HG03097 (cell line): ENCODE measurements around the gene PDIA6.
"Not testable (repeated sequence)": the region's sequence is repeated elsewhere in the genome, so short reads cannot be mapped to it uniquely, and the experiment has no call there.

Source experiments
- ATAC-seq: cut with Tn5 transposase; IDR thresholded peaks from one replicate; pipeline ENCODE4 v1.9.1; 2021; ENCODE audit not compliant: unreplicated experiment, low FRiP score

The PDIA6 gene

DNA sequence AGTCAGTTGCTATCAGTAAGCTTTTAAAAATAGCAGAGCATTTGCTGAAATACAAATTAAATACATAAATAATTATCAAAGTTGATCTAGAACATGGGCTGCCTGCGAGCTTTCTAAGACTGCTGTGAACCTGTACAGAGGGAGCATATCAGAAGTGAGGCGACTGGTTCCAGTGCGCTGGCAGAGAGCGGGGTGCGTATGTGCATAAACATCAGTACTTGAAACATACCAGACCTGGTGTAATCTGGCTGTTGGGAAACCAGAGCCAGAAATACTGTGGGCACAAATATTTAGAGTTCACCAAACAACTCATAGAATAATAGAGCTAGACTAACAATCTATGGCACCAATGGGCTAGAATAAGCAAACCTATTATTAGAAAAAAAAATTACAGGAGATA, 27.3 kb downstream of the PDIA6 start:
- no peak for ATAC-seq

DNA sequence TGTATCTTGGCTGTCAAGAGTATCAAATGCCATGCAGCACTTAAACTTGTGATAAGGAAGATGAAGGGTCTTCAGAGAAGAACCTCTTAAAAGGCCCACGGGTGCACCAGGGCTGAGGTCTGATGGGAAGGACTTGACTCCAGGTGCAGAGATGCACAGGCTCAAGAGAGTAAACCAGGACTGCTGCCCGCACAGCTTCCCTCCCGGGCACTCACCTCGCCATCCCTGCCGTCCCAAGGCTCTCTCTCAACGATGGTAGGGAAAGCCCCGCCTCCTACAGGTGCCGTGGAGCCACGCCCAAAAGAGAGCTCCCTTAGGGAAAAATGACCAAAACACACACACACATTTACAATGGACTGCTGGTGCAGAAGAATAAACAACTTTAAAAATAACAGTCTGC, 27.9 kb downstream of the PDIA6 start:
- no peak for ATAC-seq

DNA sequence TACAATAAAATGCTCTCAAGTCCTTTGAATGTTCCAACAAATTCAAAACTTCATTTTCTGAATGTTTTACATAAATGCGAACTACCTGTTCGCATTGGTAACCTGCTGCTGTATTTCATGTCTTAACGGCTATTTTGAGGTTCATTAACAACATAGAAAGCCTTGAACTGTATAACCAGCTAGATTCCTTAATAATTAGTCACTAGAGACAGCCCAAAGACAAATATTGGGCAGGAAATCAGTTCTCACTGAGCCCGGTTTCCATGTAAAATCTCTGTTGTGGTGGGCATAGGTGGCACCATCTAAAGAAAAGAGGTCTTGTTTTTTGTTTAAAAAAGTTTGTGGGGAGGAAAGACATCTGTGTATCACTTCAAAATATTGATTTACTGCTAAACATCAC, 29.2 kb downstream of the PDIA6 start:
- ATAC-seq, result no peak

DNA sequence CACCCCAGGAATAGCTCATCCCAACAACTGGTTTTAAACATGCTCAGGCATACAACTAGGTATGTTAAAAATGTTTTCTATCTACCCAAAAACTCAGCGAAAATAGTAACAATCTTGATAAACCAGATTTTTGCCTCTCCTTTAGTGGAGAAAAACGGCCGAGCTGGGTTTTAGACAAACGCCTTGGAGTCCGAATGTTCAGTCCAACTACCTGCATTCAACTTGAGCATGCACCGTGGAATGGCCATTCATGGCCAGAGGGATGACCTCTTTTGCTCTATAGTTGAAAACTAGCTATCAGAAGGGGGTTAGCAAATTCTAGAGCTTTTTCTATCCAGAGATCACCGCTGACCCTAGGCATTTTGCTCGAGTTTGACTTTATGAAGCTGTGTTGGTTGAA, 30.8 kb downstream of the PDIA6 start:
- ATAC-seq, result no peak

DNA sequence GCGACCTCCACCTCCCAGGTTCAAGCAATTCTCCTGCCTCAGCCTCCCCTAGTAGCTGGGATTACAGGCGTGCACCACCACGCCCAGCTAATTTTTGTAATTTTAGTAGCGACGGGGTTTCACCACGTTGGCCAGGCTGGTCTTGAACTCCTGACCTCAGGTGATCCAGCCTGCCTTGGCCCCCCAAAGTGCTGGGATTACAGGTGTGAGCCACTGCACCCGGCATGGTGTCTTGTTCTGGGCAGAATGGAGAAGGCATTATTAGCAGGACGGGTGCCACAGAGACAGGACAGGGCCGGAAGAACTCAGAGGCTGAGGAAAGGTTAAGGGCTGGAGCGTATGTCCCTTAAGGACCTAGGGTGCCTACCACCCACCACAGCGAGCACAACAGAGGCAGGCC, 31.8 kb downstream of the PDIA6 start:
- ATAC-seq, result not testable (repeated sequence)

DNA sequence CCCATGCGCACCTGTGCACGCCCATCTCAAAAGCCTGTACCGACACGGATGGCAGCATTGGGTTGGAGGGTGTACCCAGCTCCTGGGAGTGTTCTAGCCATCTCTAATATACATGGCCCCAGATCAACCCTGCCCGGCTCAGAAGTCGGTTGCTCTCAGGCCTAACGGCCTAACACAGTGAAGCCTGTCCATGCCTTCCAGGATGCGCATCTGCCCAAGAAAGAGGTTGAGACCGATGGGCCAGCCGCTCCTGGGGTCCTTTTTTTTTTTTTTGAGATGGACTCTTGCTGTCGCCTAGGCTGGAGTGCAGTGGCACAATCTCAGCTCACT, 32.1 kb downstream of the PDIA6 start:
- ATAC-seq, result no peak

DNA sequence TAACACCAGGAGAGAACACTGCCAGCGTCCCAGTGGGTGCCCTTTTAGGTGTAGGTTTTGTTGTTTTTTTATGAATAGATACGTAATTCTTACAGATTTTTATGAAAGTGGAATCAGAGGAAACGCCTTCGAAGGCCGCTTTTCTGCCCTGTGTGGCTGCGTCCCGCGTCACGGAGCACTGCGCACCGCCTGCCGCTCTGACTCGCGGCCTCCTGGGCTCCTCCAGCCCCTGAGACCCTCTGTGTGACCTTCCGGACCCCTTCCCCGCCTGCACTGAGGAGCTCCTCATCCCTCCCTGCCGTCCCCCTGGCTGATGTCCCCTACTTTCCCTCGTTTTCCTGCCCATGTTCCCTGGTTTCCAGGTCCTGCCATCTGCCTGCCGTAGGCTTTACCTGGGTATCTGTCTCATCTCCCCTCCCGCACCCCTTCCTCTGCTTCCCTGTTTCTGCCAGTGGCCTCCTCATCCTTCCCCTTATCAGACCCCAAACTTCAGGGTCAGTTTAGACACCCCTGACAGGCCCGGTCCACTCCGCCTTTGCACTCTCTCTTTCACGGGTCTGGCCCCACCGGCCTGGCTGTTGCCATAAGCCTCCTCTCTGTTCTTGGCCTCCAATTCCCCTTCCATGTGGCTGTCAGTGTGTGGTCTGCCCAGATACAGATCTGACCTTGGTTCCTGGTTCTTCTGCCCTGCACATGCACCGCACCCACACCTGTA, 32.7 kb downstream of the PDIA6 start:
- no peak for ATAC-seq

DNA sequence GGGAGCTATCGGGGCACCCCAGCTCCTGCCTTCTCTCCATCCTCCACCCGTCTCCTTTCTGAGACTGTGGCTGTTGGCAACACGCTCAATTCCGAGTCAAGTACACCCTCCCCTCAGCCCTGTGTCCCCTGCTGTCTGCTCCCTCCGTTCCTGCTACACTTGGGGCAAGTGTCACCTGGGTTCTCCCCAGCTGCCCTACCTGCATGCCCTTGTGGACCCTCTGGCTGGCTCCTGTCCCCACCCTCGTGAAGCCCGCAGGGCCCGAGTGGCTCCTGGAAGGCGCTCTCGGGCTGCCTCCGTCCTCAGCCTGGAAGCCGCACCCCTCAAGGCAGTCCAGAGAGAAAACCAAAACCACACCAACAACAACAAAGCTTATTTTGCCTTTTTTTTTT, 33.9 kb downstream of the PDIA6 start:
- ATAC-seq, result no peak

DNA sequence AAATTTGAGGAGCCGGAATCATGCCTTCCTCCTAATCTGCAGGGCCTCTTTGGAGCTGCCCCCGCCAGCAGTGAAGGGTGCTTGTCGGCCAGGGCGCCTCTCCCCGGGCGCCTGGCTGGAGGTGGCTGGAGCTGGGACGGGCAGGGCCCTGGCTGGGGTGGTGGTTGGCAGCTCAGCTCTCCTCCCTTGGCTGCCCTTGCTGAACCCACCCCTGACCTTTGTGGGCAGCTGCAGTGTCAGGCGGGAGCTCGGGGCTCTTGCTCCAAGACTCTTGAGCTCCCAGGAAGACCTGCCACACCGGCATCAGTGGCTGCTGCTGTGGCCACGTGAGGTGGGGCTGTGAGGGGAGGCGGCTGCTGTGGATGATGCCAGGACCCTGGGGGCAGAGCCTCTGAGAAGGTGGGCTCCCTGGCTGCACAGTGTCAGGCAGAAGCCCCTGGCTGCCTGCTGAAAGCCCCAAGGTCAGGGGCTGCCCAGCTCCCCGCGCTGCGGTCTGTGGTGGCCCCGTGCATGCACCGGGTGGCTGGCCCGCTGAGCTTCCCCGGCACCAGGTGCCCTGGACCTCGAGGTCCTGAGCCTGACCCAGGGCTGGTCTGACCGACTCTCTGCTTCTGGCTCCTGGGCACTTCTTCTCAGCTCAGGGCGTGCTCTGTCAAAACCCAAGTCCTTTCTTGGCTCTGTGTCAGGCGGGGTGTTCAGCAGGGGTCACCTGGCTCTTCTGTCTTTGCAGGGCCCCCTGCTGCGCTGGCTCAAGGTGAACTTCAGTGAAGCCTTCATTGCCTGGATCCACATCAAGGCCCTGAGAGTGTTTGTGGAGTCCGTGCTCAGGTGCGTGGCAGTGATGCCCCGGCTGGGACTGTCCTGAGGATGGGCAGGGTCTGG, 34.5 kb downstream of the PDIA6 start:
- ATAC-seq, result no peak

DNA sequence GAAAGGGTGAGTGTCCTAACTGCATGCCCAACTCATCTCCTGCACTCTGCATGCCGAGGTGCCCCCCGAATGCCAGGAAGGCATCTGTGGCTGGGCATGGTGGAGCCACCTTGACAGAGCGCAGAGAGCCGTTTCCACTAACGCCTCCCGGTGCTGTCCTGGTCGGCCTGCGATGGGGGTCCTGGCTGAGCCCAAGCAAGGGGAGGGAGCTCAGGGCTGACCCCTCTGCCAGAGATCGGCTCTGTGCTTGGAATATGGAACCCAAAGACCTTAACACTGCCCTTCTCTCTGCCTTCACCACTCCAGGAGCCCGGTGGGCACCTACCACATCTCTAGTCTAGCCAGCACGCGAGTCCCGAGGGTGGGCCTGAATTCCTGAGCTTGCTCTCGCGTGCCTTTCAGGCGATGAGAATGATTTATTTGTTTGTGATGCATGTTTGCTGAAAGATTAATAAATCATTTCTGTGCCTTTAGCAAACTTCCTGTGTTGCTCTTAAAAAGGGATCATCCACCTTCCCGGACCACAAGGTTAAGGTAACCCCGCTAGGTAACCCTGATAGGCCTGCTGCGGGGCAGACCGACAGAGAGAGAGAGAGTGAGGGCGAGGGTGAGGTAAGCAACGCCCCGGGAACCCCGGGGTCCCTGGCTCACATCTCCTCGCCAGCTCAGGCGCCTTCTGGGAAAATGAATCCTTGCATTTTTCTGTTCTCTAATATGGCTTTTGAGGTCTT, 35.3 kb downstream of the PDIA6 start:
- no peak for ATAC-seq

DNA sequence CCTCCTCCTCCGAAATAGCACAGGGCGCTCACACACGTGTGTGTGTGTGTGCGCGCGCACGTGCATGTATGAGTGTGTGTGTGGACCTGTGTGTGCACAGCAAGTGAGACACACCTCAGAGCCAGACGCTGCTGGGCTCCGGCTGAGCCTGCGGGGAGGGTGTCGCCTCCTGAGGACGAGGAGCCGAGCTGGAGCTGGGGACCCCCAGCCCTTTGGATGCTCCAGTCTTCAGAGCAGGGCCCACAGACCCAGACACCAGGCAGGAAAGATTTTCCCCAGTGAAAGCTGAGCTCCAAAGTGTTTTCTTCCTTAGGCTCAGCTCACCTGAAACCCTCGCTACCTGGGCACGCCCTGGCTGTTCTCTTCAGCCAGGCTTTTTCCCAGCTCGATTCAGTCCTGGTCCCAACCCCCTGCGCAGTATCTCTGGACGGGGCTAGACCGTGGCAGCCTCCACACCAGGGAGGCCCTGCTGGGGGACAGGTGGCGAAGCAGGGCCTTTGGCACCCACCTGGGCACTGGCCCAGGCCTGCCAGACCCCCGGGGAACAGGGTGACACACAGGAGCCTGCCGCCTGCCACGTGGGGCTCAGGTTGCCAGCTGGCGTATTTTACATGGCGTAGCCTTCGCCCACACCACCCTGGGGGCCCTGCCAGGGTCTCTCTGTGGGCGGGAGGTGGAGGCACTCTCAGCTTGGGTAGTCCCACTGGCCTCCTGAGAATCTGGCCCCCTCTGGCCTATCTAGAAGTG, 36.2 kb downstream of the PDIA6 start:
- no peak for ATAC-seq

DNA sequence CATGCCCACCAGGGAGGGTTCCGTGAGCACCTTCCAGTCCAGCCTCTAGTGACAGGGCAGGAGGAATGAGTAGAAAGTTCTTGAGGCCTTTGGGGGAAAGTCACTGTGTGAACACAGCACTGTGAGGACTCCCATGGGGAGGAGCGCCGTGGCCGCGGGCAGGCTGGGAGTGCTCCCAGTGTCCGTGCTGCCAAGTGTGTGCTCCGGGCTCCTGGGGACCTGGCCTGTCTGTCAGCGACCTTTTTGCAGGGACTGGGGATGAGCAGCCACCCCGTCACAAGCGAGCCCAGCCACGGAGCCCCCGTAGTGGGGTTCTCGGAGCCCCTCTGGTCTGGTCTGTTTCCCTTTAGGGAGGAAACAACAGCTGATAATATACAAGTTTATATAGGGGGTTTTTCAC, 36.8 kb downstream of the PDIA6 start:
- ATAC-seq, result no peak

DNA sequence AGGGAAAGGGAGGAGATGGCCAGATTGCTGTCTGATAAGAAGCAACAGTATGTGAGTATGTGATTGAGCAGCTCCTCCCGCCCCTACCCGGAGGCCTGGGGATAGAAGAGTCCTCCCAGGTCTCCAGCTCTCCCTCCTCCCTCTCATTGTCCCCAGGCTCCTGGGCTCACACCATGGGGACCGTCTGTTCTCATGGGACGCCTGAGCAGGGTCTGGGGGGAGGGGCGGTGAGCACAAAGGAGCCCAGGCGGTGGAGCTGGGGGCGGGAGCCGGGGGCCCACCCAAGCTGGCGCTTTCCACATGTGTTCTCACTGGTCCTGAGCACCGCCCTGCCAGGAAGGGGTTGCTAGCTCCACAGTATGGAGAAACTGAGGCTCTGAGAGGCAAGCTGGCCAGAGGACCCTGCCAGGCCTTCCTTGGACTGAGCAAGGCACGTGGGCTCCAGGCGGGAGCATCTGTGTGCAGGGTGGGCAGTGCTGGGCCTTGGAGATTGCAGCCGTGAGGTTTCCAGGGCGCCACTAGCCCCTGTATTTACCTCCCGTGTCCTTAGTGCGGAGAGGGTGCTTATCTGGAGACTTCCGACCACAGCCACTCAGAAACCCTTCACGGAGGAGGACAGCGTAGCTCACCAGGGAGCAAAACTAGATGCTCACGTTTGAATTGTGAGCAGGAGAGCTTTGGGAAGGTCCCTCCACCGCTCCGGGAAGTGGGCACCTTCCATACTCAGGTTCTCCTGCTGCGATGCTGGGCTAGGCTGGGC, 37.4 kb downstream of the PDIA6 start:
- no peak for ATAC-seq

DNA sequence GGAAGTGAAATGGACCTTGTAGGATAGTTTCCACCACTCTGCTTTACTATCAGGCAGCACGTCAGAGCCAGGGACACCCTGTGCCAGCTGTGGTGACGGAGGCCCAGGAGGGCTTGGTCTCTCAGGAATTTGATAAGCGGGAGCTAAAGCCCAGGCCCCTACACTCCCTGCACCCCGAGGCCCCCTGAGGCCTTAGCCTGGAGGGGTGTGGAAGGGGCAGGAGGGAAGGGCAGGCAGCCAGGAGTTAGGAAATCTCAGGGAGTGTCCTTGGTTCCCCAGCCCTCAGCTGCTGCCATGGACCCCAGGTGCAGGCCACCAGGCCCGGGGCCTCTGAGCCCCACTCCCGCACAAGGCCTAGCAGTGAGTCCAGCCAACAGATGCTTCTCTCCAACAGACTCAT, 38.2 kb downstream of the PDIA6 start:
- ATAC-seq, result no peak

DNA sequence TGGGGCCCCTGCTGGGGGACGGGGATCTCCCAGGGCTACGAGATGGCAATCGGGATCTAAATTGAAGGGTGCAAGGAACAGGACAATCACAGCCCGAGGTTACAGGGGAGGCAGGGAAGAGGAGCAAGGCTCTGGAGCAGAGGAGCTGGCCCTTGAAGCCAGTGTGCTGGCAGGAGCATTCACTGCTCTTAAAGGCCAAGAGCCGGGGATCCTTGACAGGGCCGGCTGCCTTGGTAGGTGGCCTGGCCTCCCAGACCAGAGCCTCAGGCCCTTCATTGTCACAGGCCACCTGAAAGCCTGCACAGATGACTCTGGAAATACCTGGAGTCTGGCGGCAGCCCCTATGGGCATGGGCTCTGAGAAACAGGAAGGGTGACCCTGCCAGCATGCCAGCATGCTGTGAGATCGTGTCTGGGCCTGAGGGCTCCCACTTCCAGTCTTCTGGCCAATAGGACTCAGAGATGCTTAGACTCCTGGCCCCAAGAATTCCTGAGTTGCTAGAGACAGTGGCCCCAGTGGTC, 38.7 kb downstream of the PDIA6 start:
- ATAC-seq, result no peak

DNA sequence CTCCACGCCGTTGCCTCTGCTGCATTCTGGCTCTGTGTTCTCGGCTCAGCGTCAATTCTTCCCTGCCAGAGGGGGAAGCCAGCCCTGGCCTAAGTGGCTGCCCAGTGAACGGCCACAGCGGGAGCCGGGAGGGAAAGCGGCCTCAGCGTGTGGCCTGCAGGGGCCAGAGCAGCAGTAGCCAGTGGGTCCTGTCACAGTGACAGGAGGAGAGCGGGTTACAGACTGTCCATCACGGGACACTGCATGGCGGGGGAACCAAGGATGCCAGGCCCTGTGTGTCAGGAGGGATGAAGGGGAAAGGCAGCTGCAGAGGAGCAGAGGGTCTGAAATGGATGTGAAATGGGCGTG, 39.7 kb downstream of the PDIA6 start:
- no peak for ATAC-seq

DNA sequence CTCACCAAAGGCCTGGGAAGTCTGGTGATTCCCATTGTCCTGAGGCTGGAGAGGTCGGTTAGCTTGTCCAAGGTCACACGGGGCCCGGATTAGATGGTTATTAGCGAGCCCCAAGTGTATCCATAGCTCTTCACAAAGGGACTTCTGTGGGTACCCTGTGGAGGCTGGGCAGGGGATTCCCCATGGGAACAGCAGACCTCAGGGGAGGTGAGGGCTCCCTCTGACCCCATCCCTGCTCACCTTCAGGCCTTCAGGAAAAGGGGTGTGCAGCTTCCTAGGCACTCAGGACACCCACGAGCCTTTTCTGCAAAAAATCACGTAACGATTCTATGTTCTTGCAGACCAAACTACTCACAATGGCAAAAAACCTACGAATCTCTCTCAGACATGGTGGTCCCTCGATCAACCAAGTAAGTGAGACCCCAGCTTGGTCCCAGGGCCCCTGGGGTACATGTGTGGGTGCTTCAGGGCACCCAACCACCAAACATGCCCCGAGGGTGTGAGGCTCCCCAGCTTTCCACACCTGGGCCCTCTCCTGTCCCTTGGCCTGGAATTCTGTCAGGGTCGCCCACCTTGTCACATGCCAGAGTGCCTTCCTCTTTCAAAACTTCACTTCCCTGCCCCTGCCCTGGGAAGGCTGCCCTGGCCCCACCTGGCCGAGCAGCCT, 40.3 kb downstream of the PDIA6 start:
- no peak for ATAC-seq

DNA sequence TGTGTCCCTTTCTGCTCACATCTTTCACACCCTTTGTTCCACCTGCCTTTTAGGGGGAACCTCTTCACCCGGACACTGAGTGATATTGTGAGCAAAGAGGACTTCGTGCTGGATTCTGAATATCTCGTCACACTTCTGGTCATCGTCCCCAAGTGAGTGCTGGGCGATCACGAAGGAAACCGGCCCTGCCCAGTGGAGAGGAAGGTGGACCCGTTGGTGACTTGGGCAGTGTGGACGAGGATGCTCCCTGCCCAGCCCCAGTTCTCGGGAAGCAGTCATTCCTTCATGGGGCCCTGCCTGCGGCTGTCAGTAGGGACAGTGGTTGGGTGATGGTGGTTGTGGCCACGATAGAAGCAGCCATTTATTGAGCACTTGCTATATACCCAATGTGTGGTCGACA, 40.8 kb downstream of the PDIA6 start:
- ATAC-seq, result no peak

DNA sequence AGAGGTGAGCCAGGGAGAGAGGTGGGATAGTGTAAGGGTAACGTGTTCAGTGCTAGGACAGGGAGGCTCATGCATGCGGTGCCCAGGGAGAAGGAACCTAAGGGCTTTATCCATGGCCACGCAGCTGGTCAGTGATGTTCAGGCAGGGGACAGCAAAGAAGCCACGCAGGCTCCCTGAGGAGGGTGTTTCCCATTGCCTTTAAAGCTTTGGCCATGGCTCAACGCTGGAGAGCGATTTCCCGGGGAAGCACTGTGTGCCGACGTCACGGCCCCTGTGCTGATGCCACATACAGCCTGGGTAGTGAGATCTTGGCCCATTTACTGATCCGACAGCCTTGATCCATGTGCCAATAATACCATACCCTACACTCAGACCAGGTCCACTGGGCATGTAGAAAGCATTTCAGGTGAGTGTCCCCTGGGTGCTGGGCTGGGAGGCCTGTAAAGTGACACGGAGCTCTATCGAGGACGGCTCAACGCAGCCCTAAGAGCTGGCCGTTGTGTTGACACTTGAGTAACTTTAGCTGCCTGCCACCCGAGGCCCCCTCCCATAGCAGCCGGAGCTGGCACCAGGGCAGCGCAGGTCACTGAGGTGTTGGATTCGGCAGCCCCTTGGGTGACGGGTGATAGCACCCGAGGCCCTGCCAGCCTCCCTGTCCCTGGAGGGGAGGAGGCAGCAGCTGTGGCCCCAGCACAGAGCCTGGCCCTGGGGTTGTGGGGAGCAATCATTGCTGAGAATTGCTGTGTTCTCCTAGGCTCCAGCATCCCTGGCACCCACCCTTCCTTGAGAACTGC, 41.4 kb downstream of the PDIA6 start:
- ATAC-seq, result no peak
